IPS-20b (cell line): ENCODE measurements around the gene SSH2.

Source experiments
- H3K27ac ChIP-seq: one replicate; pipeline ENCODE4 v1.5.1; 2013; ENCODE audit warnings: low read length
- H3K27me3 ChIP-seq: 2 replicates; pipeline ENCODE4 v1.6.1; 2013; ENCODE audit warnings: mild to moderate bottlenecking, low read length, inconsistent platforms; ENCODE audit not compliant: insufficient read depth
- H3K36me3 ChIP-seq: 2 replicates; pipeline ENCODE4 v1.6.1; 2013; ENCODE audit warnings: low read depth, mild to moderate bottlenecking, inconsistent platforms, low read length, moderate library complexity; ENCODE audit not compliant: insufficient read depth
- H3K4me1 ChIP-seq: 2 replicates; pipeline ENCODE4 v1.6.1; 2013; ENCODE audit warnings: mild to moderate bottlenecking, control low read depth, inconsistent platforms, low read length, moderate library complexity; ENCODE audit not compliant: insufficient read depth
- H3K4me3 ChIP-seq: 2 replicates; pipeline ENCODE4 v1.5.1; 2013; ENCODE audit warnings: mild to moderate bottlenecking, low read length, inconsistent platforms
- H3K9ac ChIP-seq: 2 replicates; pipeline ENCODE4 v1.6.1; 2013; ENCODE audit warnings: low read depth, mild to moderate bottlenecking, inconsistent platforms, low read length, moderate library complexity
- H3K9me3 ChIP-seq: 2 replicates; pipeline ENCODE4 v1.6.1; 2013; ENCODE audit warnings: mild to moderate bottlenecking, low read depth, low read length, inconsistent platforms; ENCODE audit not compliant: insufficient read depth

Gene SSH2

GRCh38 chr17:29642171-29642611 lies 287.8 kb downstream of the SSH2 start:
- Histone ChIP-seq H3K9ac (no peak overlapping the region), H3K4me1 (peaks cover 4% of the 10 kb centered on the region; the same call in 1 of the 2 replicates), H3K4me3 (no peak overlapping the region), H3K27ac (no peak overlapping the region), H3K27me3 (no peaks in the 10 kb centered on the region), H3K9me3 (no peaks in the 10 kb centered on the region), H3K36me3 (no peaks in the 10 kb centered on the region)

GRCh38 chr17:29640981-29641642 lies 288.9 kb downstream of the SSH2 start:
- no peak overlapping the region for H3K9ac ChIP-seq
- no peak overlapping the region for H3K4me3 ChIP-seq
- no peak overlapping the region for H3K27ac ChIP-seq
- H3K27me3 ChIP-seq, result no peaks in the 10 kb centered on the region
- no peaks in the 10 kb centered on the region for H3K36me3 ChIP-seq
- no peaks in the 10 kb centered on the region for H3K9me3 ChIP-seq
- peaks cover 4% of the 10 kb centered on the region; the same call in 1 of the 2 replicates for H3K4me1 ChIP-seq

DNA sequence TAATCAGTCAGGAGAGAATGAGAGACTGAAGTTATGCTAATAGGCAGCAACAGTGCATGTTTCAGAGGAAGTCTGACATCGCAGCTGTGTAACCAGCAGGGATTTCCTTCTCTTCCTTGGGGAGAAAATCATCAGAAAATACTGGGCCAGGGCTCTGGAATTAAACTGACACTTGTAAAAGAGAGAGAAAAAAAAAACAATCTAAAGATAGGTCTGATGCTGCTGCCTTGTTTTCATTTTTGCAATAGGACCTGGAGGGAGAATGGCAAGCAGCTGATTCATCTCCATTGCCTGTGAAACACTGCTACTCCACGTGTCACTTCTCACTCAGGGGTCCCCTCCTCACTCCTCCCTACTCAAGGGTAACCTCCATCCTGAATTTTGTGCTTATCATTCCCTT lies 289.6 kb downstream of the SSH2 start:
- Histone ChIP-seq H3K4me3 (no peak overlapping the region), H3K9ac (0 out of 2 replicates have a peak overlapping the region, but pooled peaks have one; percentile 30), H3K9me3 (no peaks in the 10 kb centered on the region), H3K27me3 (no peaks in the 10 kb centered on the region), H3K36me3 (no peaks in the 10 kb centered on the region), H3K27ac (no peak overlapping the region), H3K4me1 (peaks cover 4% of the 10 kb centered on the region; the same call in 1 of the 2 replicates)

DNA sequence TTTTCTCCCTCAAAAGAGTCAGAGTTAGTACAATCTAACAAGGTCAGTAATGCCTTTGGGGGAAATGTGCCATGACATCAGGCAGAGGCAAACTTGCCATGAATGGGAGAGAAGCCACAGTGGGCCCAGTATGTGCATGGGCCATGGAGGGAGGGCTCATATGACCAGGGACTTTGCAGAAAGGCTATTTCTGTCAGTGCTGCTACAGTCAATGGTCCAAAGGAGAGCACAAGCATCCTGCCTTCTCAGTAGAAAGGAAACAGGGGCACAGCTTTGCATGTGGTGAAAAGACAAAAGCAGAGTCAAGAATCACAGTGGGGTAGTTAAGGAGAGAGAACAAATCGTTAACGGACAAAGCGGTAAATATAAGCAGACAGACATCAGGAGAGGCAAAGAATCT lies 296.1 kb downstream of the SSH2 start:
- Histone ChIP-seq H3K4me3 (no peak overlapping the region), H3K36me3 (peaks cover 13% of the 10 kb centered on the region), H3K9me3 (no peaks in the 10 kb centered on the region), H3K4me1 (peaks cover 7% of the 10 kb centered on the region; the same call in 1 of the 2 replicates), H3K9ac (no peak overlapping the region), H3K27me3 (no peaks in the 10 kb centered on the region), H3K27ac (no peak overlapping the region)

DNA sequence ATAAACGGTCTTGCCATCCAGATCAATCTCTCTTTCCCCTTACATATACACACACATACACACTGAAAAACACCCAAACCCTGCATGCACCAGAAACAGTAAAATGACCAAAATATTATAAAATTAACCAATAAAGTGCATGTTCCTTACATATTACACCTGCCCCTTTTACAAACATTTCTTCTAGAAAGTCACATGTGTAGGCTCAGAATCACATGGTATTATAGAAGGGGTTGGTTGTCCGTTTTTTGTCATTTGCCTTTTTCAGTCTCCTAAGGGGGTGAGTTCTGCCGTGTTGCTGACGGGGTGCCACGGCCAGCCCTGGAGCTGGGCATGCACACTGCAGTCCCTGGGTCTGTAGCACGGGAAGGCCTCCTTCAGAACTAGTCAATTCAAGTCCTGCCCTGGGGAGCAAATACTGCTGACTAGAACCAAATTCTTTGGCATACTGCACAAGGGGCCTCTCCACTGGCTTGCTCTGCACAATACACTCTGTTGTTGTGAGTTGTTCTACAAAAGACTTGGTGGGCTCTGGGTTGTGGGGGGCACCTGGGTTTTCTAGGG lies 299.3 kb downstream of the SSH2 start:
- Histone ChIP-seq H3K4me1 (peaks cover 6% of the 10 kb centered on the region; the same call in 1 of the 2 replicates), H3K27me3 (no peaks in the 10 kb centered on the region), H3K9me3 (no peaks in the 10 kb centered on the region), H3K9ac (no peak overlapping the region), H3K4me3 (no peak overlapping the region), H3K27ac (no peak overlapping the region), H3K36me3 (peaks cover 13% of the 10 kb centered on the region)

- Histone ChIP-seq H3K4me1 (peaks cover 6% of the 10 kb centered on the region; the same call in 1 of the 2 replicates), H3K9me3 (no peaks in the 10 kb centered on the region), H3K9ac (no peak overlapping the region), H3K27ac (no peak overlapping the region), H3K4me3 (no peak overlapping the region), H3K36me3 (peaks cover 13% of the 10 kb centered on the region), H3K27me3 (no peaks in the 10 kb centered on the region)
Observed at GRCh38 chr17:29629839-29630238, 300.2 kb downstream of the SSH2 start.

- no peaks in the 10 kb centered on the region for H3K9me3 ChIP-seq
- H3K4me1 ChIP-seq, result peaks cover under 1% of the 10 kb centered on the region; the same call in 1 of the 2 replicates
- no peak overlapping the region for H3K27ac ChIP-seq
- H3K4me3 ChIP-seq, result no peak overlapping the region
- H3K36me3 ChIP-seq, result peaks cover 13% of the 10 kb centered on the region
- H3K9ac ChIP-seq, result no peak overlapping the region
- peaks cover 5% of the 10 kb centered on the region for H3K27me3 ChIP-seq
Observed at GRCh38 chr17:29628644-29629043, 301.4 kb downstream of the SSH2 start.

- H3K9me3 ChIP-seq, result no peaks in the 10 kb centered on the region
- peaks cover 12% of the 10 kb centered on the region for H3K27me3 ChIP-seq
- peaks cover 4% of the 10 kb centered on the region; the same call in 1 of the 2 replicates for H3K4me1 ChIP-seq
- H3K36me3 ChIP-seq, result peaks cover 13% of the 10 kb centered on the region
- H3K27ac ChIP-seq, result no peak overlapping the region
- H3K4me3 ChIP-seq, result no peak overlapping the region
- H3K9ac ChIP-seq, result no peak overlapping the region
Observed at GRCh38 chr17:29627951-29628350, 302.1 kb downstream of the SSH2 start.

- peaks cover 39% of the 10 kb centered on the region for H3K27me3 ChIP-seq
- H3K4me3 ChIP-seq, result no peak overlapping the region
- H3K27ac ChIP-seq, result no peak overlapping the region
- H3K9ac ChIP-seq, result no peak overlapping the region
- H3K4me1 ChIP-seq, result peaks cover 7% of the 10 kb centered on the region
- no peaks in the 10 kb centered on the region for H3K9me3 ChIP-seq
- H3K36me3 ChIP-seq, result no peaks in the 10 kb centered on the region
Observed at GRCh38 chr17:29625037-29625750, 304.8 kb downstream of the SSH2 start.

- Histone ChIP-seq H3K9ac (no peak overlapping the region), H3K27ac (no peak overlapping the region), H3K4me1 (peaks cover 13% of the 10 kb centered on the region)
Observed at GRCh38 chr17:29624586-29624985, 305.4 kb downstream of the SSH2 start.

GRCh38 chr17:29623283-29623647 lies 306.8 kb downstream of the SSH2 start:
- peak overlapping the region; percentile 76 for H3K4me3 ChIP-seq
- no peak overlapping the region for H3K27ac ChIP-seq
- H3K27me3 ChIP-seq, result peaks cover 58% of the 10 kb centered on the region
- H3K9ac ChIP-seq, result peak overlapping the region; percentile 70; the same call in 1 of the 2 replicates
- no peaks in the 10 kb centered on the region for H3K36me3 ChIP-seq
- no peaks in the 10 kb centered on the region for H3K9me3 ChIP-seq
- H3K4me1 ChIP-seq, result peaks cover 18% of the 10 kb centered on the region

More at GRCh38 chr17:29624586-29624985, 305.4 kb downstream of the SSH2 start:
- no peak overlapping the region for H3K4me3 ChIP-seq
- peaks cover 45% of the 10 kb centered on the region for H3K27me3 ChIP-seq
- no peaks in the 10 kb centered on the region for H3K36me3 ChIP-seq
- H3K9me3 ChIP-seq, result no peaks in the 10 kb centered on the region
